Neural cell (in vitro differentiated cells): ENCODE results near the gene RCAN1.

Source experiments
- EP300 ChIP-seq: fragments of 450-650 bp; conservative IDR thresholded peaks from 2 replicates; pipeline ENCODE4 v1.6.1; 2014; ENCODE audit warnings: antibody characterized with exemption, mild to moderate bottlenecking, moderate library complexity; ENCODE audit not compliant: poor library complexity, severe bottlenecking
- EZH2 ChIP-seq: fragments of 200-600, 300-800 bp; shearing (Covaris generic), sonication (generic); IDR thresholded peaks from 2 replicates; pipeline ENCODE4 v1.6.1; 2014; ENCODE audit warnings: antibody characterized with exemption, low read length, borderline replicate concordance, mild to moderate bottlenecking; ENCODE audit not compliant: insufficient read depth, poor library complexity, severe bottlenecking
- POLR2AphosphoS5 ChIP-seq: IDR thresholded peaks from 2 replicates; pipeline ENCODE4 v1.6.1; 2012
- REST ChIP-seq: IDR thresholded peaks from 2 replicates; pipeline ENCODE4 v1.6.1; 2012; ENCODE audit warnings: borderline replicate concordance
- SMC3 ChIP-seq: fragments of 450-650 bp; conservative IDR thresholded peaks from 2 replicates; pipeline ENCODE4 v1.6.1; 2014; ENCODE audit warnings: antibody characterized with exemption, mild to moderate bottlenecking, moderate library complexity; ENCODE audit not compliant: poor library complexity
- TF ChIP-seq, protein P1 (sequence below): fragments of 450-650 bp; IDR thresholded peaks from 2 replicates; pipeline ENCODE4 v1.5.1; 2014; ENCODE audit warnings: antibody characterized with exemption, mild to moderate bottlenecking, moderate library complexity; ENCODE audit not compliant: poor library complexity, severe bottlenecking

DNA sequence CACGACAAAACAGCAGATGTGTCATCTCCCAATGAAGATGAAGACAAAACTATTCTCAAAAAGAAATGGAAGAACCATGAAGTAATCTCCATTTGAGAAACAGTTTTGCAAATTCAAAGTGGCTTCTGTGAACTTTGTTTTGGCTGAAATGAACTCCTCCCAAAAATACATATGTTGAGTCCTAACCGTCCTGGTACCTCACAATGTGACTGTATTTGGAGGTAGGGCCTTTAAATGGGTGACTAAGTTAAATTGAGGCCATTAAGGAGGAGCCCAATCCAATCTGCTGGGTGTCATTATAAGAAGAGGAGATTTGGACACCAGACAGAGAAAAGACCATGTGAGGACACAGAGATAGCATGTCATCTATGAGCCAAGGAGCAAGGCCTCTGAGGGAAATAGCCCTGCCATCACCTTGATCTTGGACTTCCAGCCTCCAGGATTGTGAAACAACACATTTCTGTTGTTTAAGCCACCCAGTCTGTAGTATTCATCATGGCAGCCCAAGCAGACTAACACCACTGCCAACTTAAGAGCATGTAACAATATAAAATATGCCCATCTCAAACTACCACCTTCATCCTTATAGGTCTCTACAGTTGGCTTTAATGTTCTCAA is 64.6 kb downstream of the RCAN1 start:
- TF ChIP-seq SMC3, result no peak
- TF ChIP-seq, protein P1, sequence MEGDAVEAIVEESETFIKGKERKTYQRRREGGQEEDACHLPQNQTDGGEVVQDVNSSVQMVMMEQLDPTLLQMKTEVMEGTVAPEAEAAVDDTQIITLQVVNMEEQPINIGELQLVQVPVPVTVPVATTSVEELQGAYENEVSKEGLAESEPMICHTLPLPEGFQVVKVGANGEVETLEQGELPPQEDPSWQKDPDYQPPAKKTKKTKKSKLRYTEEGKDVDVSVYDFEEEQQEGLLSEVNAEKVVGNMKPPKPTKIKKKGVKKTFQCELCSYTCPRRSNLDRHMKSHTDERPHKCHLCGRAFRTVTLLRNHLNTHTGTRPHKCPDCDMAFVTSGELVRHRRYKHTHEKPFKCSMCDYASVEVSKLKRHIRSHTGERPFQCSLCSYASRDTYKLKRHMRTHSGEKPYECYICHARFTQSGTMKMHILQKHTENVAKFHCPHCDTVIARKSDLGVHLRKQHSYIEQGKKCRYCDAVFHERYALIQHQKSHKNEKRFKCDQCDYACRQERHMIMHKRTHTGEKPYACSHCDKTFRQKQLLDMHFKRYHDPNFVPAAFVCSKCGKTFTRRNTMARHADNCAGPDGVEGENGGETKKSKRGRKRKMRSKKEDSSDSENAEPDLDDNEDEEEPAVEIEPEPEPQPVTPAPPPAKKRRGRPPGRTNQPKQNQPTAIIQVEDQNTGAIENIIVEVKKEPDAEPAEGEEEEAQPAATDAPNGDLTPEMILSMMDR, result no peak
- no peak for TF ChIP-seq EZH2
- TF ChIP-seq REST, result no peak
- no peak for TF ChIP-seq POLR2AphosphoS5
- TF ChIP-seq EP300, result no peak
